Erythroblast (primary cell): ENCODE measurements around the gene TENM4.
A peak's percentile ranks its signal among the peaks of the same experiment; 100 is the strongest.

Experiments used
- DNase-seq, 2 experiments: peaks; one replicate each; lab custom pipeline; 2025; lab: John Stamatoyannopoulos, UW
- GATA1 ChIP-seq: IDR thresholded peaks from 2 replicates; pipeline ENCODE4 v1.6.1; 2011; ENCODE audit warnings: low read depth, mild to moderate bottlenecking, control low read depth, low read length, moderate library complexity
- POLR2A ChIP-seq: IDR thresholded peaks from 2 replicates; pipeline ENCODE4 v1.6.1; 2011; ENCODE audit warnings: mild to moderate bottlenecking, low read length

The TENM4 gene

GRCh38 chr11:79089601-79090000, 351.2 kb downstream of the TENM4 start:
- DNase-seq: no peak
- TF ChIP-seq POLR2A: no peak
- no peak for TF ChIP-seq GATA1

- TF ChIP-seq POLR2A (no peak), GATA1 (no peak)
- DNase-seq: no peak
Measured at GRCh38 chr11:79088967-79089366, 351.9 kb downstream of the TENM4 start.

DNA sequence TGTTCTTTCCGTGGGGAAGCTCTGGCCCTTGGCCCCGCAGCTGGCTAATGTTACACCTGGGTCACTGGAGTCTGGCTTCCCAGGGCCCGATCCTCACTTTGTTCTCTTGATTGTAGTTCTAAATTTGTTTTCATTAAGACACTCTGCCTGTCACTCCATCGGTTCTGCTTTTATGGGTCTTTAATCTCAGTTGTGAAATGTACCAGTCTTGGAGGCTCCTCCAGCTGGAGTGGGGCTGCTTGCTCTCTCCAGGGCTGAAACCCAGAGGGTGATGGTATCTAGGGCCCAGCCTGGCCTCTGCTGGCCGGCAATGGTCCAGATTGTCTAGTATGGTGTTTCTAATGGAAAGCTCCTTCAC, 352.9 kb downstream of the TENM4 start:
- TF ChIP-seq POLR2A: no peak
- no peak for TF ChIP-seq GATA1
- DNase-seq: no peak

GRCh38 chr11:79087238-79087960, 353.4 kb downstream of the TENM4 start:
- DNase-seq: no peak
- TF ChIP-seq GATA1 (no peak), POLR2A (no peak)

DNA sequence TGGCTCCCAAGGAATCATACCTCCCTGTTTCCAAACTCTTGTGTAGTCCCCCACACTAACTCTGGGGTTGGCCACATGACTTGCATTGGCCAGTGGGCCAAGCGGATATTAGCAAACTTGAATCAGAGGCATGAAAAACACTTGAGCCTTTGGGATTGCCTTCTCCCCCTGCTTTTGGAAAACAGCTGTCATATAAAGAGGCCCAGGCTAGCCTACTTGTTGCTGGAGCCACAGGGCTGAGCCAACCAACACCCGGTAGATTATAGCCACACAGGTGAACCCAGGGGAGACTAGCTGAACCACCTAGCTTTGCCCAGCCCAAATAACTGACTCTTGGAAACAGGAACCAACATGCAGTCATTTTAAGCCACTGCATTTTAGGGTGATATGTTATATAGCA, 354.8 kb downstream of the TENM4 start:
- no peak for DNase-seq
- no peak for TF ChIP-seq POLR2A
- TF ChIP-seq GATA1: no peak

DNA sequence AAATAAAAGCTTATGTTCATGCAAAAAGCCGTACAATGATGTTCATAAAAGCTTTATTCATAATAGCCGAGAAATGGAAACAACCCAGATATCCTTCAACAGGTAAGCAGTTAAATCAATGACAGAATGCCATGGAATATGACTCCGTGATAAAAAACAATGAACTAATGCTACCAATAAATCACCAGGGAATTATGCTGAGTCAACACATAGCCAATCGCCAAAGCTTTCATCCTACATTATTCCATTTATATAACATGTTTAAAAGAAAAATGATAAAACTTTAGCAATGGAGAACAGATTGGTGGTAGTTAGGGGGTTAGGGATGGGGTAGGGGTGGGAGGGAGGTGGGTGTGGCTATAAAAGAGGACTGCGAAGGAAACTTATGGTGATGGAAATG, 356.4 kb downstream of the TENM4 start:
- no peak for TF ChIP-seq GATA1
- no peak for TF ChIP-seq POLR2A
- no peak for DNase-seq

- no peak for TF ChIP-seq GATA1
- TF ChIP-seq POLR2A: no peak
- no peak for DNase-seq
Measured at GRCh38 chr11:79083352-79083751, 357.5 kb downstream of the TENM4 start.

GRCh38 chr11:79082907-79083306, 357.9 kb downstream of the TENM4 start:
- DNase-seq: no peak
- TF ChIP-seq POLR2A: no peak
- no peak for TF ChIP-seq GATA1

DNA sequence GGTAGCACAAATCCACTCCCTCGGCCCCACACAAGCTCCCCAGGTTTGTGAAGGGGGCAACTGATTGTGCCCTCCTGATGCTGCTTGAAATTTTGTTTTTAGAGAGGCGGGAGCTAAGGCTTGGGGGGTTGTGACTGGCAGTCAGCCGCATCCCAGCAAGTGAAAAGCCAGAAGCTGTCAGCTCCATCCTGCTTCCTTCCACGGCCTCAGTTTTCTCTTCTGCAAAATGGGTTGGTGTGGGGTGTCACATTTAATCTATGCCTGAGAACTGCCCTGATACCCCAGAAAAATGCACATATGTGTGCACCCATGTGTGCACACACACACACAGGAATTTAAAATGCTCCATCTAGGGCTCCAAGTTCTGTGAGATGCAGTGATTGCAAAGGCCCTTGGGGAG, 358.6 kb downstream of the TENM4 start:
- TF ChIP-seq POLR2A: no peak
- no peak for TF ChIP-seq GATA1

DNA sequence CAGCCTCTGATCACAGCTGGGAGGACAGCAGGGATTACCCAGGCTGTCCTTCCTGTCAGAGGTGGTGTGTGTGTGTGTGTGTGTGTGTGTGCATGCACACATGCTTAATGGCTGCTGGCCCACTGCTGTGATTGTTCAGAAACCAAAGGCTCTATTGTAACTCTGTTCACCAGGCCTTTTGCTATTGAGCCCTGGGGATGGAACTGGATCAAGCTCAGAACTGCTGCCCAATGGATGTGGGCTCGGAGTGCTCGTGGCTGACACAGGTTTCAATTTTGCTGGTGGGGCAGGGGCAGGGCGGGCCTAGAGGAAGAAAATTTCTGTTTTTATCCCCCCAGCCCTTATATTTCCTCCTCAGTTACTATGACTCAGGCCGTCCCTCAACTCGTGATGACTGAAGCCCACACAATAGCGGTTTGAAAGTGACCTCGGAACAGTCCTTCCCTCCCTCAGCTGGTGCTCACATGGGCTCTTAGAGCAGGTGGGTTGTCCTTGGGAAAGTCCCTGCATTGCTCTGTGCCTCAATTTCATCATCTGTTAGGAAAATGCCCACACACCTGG, 359.3 kb downstream of the TENM4 start:
- no peak for TF ChIP-seq POLR2A
- TF ChIP-seq GATA1: no peak
- DNase-seq: no peak

More for the DNA sequence above, 358.6 kb downstream of the TENM4 start:
- DNase-seq: no peak

GRCh38 chr11:79080551-79080950, 360.3 kb downstream of the TENM4 start:
- no peak for DNase-seq
- TF ChIP-seq POLR2A: no peak
- no peak for TF ChIP-seq GATA1

DNA sequence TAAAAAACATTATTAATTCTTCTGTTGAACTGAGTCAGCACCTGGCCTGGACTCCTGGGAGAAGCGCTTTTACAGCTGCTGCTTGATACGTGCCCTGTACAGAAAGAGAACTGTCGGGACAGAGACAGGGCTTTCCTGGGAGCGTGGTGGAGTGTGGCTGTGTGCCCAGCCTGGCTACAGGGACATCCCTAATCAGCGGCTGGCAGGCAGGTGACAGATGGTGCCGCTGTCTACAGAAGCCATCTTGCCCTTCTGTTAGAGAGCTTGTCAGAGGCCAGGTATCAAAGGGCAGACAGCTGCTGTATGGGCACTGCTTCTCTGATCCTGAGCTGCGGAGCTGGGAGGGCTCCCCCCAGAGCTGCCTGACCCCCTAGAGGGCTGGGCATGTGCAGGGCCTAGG, 361.8 kb downstream of the TENM4 start:
- no peak for TF ChIP-seq GATA1
- no peak for TF ChIP-seq POLR2A
- no peak for DNase-seq

GRCh38 chr11:79078456-79078855, 362.4 kb downstream of the TENM4 start:
- TF ChIP-seq POLR2A (no peak), GATA1 (no peak)
- DNase-seq: no peak

DNA sequence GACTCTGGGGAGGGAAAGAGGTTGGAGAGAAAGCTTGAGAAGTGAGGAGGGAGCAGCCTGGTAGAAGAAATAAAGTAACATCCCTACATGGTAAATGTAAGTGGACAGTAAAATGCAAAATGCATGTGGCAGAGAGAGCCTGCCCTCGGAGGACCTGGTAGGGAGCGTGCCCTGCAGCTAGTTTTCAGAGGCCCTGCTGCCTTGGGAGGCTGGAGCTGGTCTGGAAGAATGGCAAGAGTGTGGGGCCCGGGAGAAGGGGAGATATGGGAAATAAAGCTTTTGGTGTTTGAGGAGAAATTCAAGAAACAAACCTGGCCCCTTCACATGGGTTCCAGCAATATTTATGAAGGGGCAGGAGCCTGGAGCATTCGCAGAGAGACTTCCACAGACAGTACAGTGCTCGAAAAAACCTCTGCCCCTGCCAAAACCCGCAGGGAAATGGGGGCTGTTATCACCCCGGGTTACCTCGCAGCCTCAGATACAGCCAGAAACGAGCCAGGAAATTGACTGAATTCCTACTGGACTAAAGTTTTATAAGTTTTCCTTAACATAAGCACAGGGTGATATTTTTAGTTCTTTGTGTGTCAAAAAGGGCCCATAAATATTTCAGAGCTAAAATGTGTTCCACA, 363.0 kb downstream of the TENM4 start:
- DNase-seq: no peak
- TF ChIP-seq GATA1 (no peak), POLR2A (no peak)

DNA sequence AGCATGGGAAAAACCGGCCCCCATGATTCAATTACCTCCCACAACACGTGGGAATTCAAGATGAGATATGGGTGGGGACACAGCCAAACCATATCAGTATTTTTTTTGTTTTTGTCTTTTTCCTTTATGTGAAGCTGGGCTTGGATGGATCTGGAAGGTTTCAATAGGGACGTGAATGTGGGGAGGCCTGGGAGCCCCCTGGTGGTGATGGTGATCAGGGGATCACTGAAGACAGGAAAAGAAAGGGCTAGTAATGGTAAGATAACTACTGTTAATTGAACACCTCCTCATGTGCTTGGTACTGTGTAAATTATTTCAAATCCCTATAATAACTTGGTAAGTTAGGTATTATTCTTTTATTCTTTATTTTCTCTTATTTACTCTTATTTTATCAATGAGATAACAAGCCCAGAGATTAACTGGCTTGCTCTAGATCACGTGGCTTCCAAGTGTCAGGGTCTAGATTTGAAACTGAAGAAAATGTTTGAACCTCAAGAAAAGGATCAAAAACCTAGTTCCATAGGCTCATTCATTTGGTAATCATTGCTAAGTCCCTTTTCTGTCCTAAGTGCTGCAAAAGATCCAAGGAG, 364.2 kb downstream of the TENM4 start:
- peak; percentile 25 to 65 for DNase-seq
- no peak for TF ChIP-seq POLR2A
- TF ChIP-seq GATA1: no peak

DNA sequence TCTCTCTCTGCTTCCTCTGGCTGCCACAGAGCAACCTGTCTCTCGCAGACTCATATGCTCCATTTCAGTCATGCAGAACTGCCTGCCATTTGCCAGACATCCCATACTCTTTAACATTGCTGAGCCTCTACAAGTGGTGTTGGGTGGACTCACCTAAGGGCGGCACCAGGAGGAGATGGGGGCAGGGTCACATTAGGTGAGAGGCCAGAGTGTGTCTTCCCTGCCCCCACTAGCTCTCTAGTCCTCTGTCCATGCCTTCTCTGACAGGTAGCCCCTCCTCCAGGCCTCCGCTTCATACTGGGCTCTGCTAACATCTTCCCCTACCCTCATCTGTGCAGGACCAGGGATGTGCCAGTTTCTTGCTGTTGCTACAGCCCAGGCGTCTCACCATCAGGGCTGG, 366.3 kb downstream of the TENM4 start:
- DNase-seq: no peak
- TF ChIP-seq POLR2A (no peak), GATA1 (no peak)
